Activated CD4-positive, alpha-beta T cell treated with anti-CD3 and anti-CD28 coated beads, Interleukin-10, Interleukin-2, amounts not matched to agents 100 ng/mL and 50 ng/mL, durations not matched to agents 16 hours and 8 hours (primary cell): ENCODE measurements around the gene MYH15.

Experiments used
- DNase-seq: peaks from one replicate; pipeline ENCODE4 v3.0.0-alpha.2; 2020

Gene MYH15

GRCh38 chr3:108469126-108469525 lies 41.3 kb downstream of the MYH15 start:
- no peak for DNase-seq

GRCh38 chr3:108468577-108468976 lies 41.8 kb downstream of the MYH15 start:
- DNase-seq, result no peak

- no peak for DNase-seq
Observed at GRCh38 chr3:108462899-108463298, 47.5 kb downstream of the MYH15 start.

- no peak for DNase-seq
Observed at GRCh38 chr3:108461661-108462111, 48.7 kb downstream of the MYH15 start.

GRCh38 chr3:108459225-108459624 lies 51.2 kb downstream of the MYH15 start:
- no peak for DNase-seq

- no peak for DNase-seq
Observed at GRCh38 chr3:108455212-108455705, 55.1 kb downstream of the MYH15 start.

- no peak for DNase-seq
Observed at GRCh38 chr3:108453565-108453964, 56.8 kb downstream of the MYH15 start.

GRCh38 chr3:108450444-108450843 lies 60.0 kb downstream of the MYH15 start:
- DNase-seq, result no peak

- DNase-seq, result no peak
Observed at GRCh38 chr3:108448593-108448992, 61.8 kb downstream of the MYH15 start.

GRCh38 chr3:108447096-108447847 lies 63.1 kb downstream of the MYH15 start:
- DNase-seq, result no peak

GRCh38 chr3:108442281-108442680 lies 68.1 kb downstream of the MYH15 start:
- DNase-seq, result no peak

GRCh38 chr3:108441518-108441917 lies 68.9 kb downstream of the MYH15 start:
- no peak for DNase-seq

- no peak for DNase-seq
Observed at GRCh38 chr3:108441071-108441507, 69.3 kb downstream of the MYH15 start.

GRCh38 chr3:108438542-108438941 lies 71.9 kb downstream of the MYH15 start:
- no peak for DNase-seq

- no peak for DNase-seq
Observed at GRCh38 chr3:108437439-108437838, 73.0 kb downstream of the MYH15 start.

- DNase-seq, result no peak
Observed at GRCh38 chr3:108433928-108434327, 76.5 kb downstream of the MYH15 start.

GRCh38 chr3:108432431-108432830 lies 78.0 kb downstream of the MYH15 start:
- DNase-seq, result no peak

GRCh38 chr3:108430540-108430939 lies 79.9 kb downstream of the MYH15 start:
- peak; percentile 10 for DNase-seq

- no peak for DNase-seq
Observed at GRCh38 chr3:108428586-108428985, 81.8 kb downstream of the MYH15 start.

GRCh38 chr3:108420926-108421325 lies 89.5 kb downstream of the MYH15 start:
- DNase-seq, result no peak

- DNase-seq, result peak; percentile 29
Observed at GRCh38 chr3:108416111-108416869, 94.1 kb downstream of the MYH15 start.

GRCh38 chr3:108415661-108416060 lies 94.7 kb downstream of the MYH15 start:
- DNase-seq, result no peak

GRCh38 chr3:108414007-108414406 lies 96.4 kb downstream of the MYH15 start:
- no peak for DNase-seq

GRCh38 chr3:108412121-108412750 lies 98.2 kb downstream of the MYH15 start:
- DNase-seq, result no peak
